CD14-positive monocyte (primary cell): ENCODE data around the gene IFNA1. TPM values are rescaled to one million over a fixed set of nuclear protein-coding genes. Genes with fewer than 3 reads are reported as not detected.

ENCODE experiments used
- DNase-seq, 3 donors: peaks; one replicate each; pipeline ENCODE4 v3.0.0-alpha.2; 2011 to 2022
- H2AFZ ChIP-seq: 2 replicates; pipeline ENCODE4 v1.6.0; 2012; ENCODE audit warnings: mild to moderate bottlenecking, low read depth, low read length, inconsistent platforms; ENCODE audit not compliant: insufficient read depth, poor library complexity, severe bottlenecking
- H3K27ac ChIP-seq, 2 donors: 1 replicate in 1 of 2; 2 replicates in 1 of 2; pipeline ENCODE4 v1.5.1; 2012 to 2013; ENCODE audit warnings: low read length in 2 of 2, control low read depth in 1 of 2, inconsistent platforms in 1 of 2, low read depth in 1 of 2, mild to moderate bottlenecking in 1 of 2
- H3K27me3 ChIP-seq, 2 donors: one replicate each; pipeline versions ENCODE4 v1.6.0 to v1.6.1; 2011 to 2013; ENCODE audit warnings: low read length in 2 of 2; ENCODE audit not compliant: control insufficient read depth in 2 of 2, insufficient read depth in 2 of 2
- H3K36me3 ChIP-seq, 2 donors: replicated peaks in 1 of 2; 1 replicate in 1 of 2; 2 replicates in 1 of 2; pipeline versions ENCODE4 v1.5.1 to v1.6.1; 2012 to 2013; ENCODE audit warnings: low read length in 2 of 2, control low read depth in 1 of 2, inconsistent platforms in 1 of 2, mild to moderate bottlenecking in 1 of 2; ENCODE audit not compliant: insufficient read depth in 2 of 2, control insufficient read depth in 1 of 2
- H3K4me1 ChIP-seq, 2 donors: 1 replicate in 1 of 2; 2 replicates in 1 of 2; pipeline versions ENCODE4 v1.5.1 to v1.6.1; 2012 to 2013; ENCODE audit warnings: low read length in 2 of 2, control low read depth in 1 of 2, inconsistent platforms in 1 of 2, mild to moderate bottlenecking in 1 of 2, moderate library complexity in 1 of 2; ENCODE audit not compliant: insufficient read depth in 2 of 2, control insufficient read depth in 1 of 2
- H3K4me2 ChIP-seq: replicated peaks from 2 replicates; pipeline ENCODE3; 2012; ENCODE audit warnings: low read length, moderate library complexity, mild to moderate bottlenecking; ENCODE audit not compliant: poor library complexity, severe bottlenecking; ENCODE audit errors: extremely low read depth
- H3K4me3 ChIP-seq, 3 experiments: fragments of 200-600 bp in 1 of 3; sonication (generic) in 1 of 3; replicated peaks in 1 of 3; 1 replicate in 2 of 3; 2 replicates in 1 of 3; pipeline ENCODE4 v1.5.1; 2011 to 2013; ENCODE audit warnings: low read length in 3 of 3, mild to moderate bottlenecking in 3 of 3, control low read depth in 2 of 3, low read depth in 2 of 3, inconsistent platforms in 1 of 3, moderate library complexity in 1 of 3
- H3K79me2 ChIP-seq: 2 replicates; pipeline ENCODE4 v1.6.0; 2012; ENCODE audit warnings: mild to moderate bottlenecking, control low read depth, inconsistent platforms, low read length, moderate library complexity; ENCODE audit not compliant: insufficient read depth
- H3K9ac ChIP-seq: 2 replicates; pipeline ENCODE4 v1.6.0; 2017; ENCODE audit warnings: low read length, mild to moderate bottlenecking; ENCODE audit not compliant: insufficient read depth, poor library complexity, severe bottlenecking
- H3K9me3 ChIP-seq, 2 donors: replicated peaks in 1 of 2; 1 replicate in 1 of 2; 2 replicates in 1 of 2; pipeline versions ENCODE4 v1.5.1 to v1.6.1; 2012 to 2013; ENCODE audit warnings: low read length in 2 of 2, control low read depth in 1 of 2; ENCODE audit not compliant: control insufficient read depth in 1 of 2, insufficient read depth in 1 of 2
- H4K20me1 ChIP-seq: 2 replicates; pipeline ENCODE4 v1.6.0; 2012; ENCODE audit warnings: mild to moderate bottlenecking, low read length, control low read depth, moderate library complexity; ENCODE audit not compliant: insufficient read depth
- H3K27ac Mint-ChIP-seq, 7 donors: one replicate each; pipeline ENCODE4 v1.8.0; 2020; ENCODE audit warnings: mild to moderate bottlenecking in 7 of 7, mixed read lengths in 7 of 7, moderate library complexity in 6 of 7, inconsistent platforms in 2 of 7
- H3K27me3 Mint-ChIP-seq, 3 donors: one replicate each; pipeline ENCODE4 v1.8.0; 2021 to 2022; ENCODE audit warnings: low read depth in 3 of 3, mild to moderate bottlenecking in 3 of 3, mixed read lengths in 3 of 3, moderate library complexity in 3 of 3, inconsistent platforms in 1 of 3
- H3K36me3 Mint-ChIP-seq, 2 donors: one replicate each; pipeline ENCODE4 v1.8.0; 2020; ENCODE audit warnings: mixed read lengths in 2 of 2, inconsistent platforms in 1 of 2, mild to moderate bottlenecking in 1 of 2
- H3K4me1 Mint-ChIP-seq: one replicate; pipeline ENCODE4 v1.8.0; 2020; ENCODE audit warnings: mild to moderate bottlenecking, mixed read lengths
- H3K4me3 Mint-ChIP-seq, 2 donors: one replicate each; pipeline ENCODE4 v1.8.0; 2020; ENCODE audit warnings: mild to moderate bottlenecking in 2 of 2, mixed read lengths in 2 of 2, moderate library complexity in 1 of 2
- H3K9me3 Mint-ChIP-seq, 7 donors: one replicate each; pipeline ENCODE4 v1.8.0; 2020 to 2022; ENCODE audit warnings: mixed read lengths in 7 of 7, mild to moderate bottlenecking in 6 of 7, moderate library complexity in 6 of 7, inconsistent platforms in 2 of 7
- WGBS: methylation state at CpG from one replicate; pipeline ENCODE4 v1.1.5; 2013; ENCODE audit warnings: missing lambda C conversion rate; ENCODE audit not compliant: insufficient coverage; 5-methylcytosine and 5-hydroxymethylcytosine counted together
- intact Hi-C, 2 donors: fragments of 100-400 bp; cut with micrococcal nuclease; formaldehyde crosslinking; loops; one replicate each; pipeline versions ENCODE4 v1.15.0 to v1.15.1; 2023
- polyA plus RNA-seq, 3 donors: library from polyadenylated mRNA; depleted of rRNA in 1 of 3; unstranded in 2 of 3; stranded (reverse) in 1 of 3; fragments of 300-500 nt in 2 of 3; fragments of >200 nt in 1 of 3; fragmentation: Illumina TruSeq in 2 of 3; gene quantifications; 1 replicate in 2 of 3; 2 replicates in 1 of 3; pipeline ENCODE4 v1.2.3, GENCODE V29; 2012 to 2021
- TF ChIP-seq, protein P1 (sequence below): fragments of 200-600 bp; IDR thresholded peaks from one replicate; pipeline ENCODE4 v1.8.0; 2022; ENCODE audit warnings: antibody characterized with exemption, mild to moderate bottlenecking

The IFNA1 gene
- polyA plus RNA-seq, 3 donors: not detected

GRCh38 chr9:21461377-21461776 lies 21.1 kb downstream of the IFNA1 start:
- intact Hi-C loops: no loop called here
- Histone ChIP-seq H3K9ac (no peak overlapping the region), H3K79me2 (no peaks in the 10 kb centered on the region), H3K4me3 (no peak overlapping the region), H3K4me1 (no peaks in the 10 kb centered on the region), H3K36me3 (no peaks in the 10 kb centered on the region), H3K4me2 (no peak overlapping the region), H4K20me1 (no peaks in the 10 kb centered on the region), H3K9me3 (peaks cover 0 to 5% of the 10 kb centered on the region in 2 donors), H3K27ac (no peak overlapping the region), H3K27me3 (no peaks in the 10 kb centered on the region), H2AFZ (no peak overlapping the region)
- TF ChIP-seq, protein P1, sequence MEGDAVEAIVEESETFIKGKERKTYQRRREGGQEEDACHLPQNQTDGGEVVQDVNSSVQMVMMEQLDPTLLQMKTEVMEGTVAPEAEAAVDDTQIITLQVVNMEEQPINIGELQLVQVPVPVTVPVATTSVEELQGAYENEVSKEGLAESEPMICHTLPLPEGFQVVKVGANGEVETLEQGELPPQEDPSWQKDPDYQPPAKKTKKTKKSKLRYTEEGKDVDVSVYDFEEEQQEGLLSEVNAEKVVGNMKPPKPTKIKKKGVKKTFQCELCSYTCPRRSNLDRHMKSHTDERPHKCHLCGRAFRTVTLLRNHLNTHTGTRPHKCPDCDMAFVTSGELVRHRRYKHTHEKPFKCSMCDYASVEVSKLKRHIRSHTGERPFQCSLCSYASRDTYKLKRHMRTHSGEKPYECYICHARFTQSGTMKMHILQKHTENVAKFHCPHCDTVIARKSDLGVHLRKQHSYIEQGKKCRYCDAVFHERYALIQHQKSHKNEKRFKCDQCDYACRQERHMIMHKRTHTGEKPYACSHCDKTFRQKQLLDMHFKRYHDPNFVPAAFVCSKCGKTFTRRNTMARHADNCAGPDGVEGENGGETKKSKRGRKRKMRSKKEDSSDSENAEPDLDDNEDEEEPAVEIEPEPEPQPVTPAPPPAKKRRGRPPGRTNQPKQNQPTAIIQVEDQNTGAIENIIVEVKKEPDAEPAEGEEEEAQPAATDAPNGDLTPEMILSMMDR: no peak
- no peak overlapping the region for H3K27ac Mint-ChIP-seq
- no peak overlapping the region for H3K4me3 Mint-ChIP-seq
- no peak for DNase-seq
- no peaks in the 10 kb centered on the region for H3K36me3 Mint-ChIP-seq
- no CpG with 5 or more reads among the region's 1 CpG for WGBS
- H3K27me3 Mint-ChIP-seq: peaks cover 0 to 10% (median 6%) of the 10 kb centered on the region in 3 donors
- H3K4me1 Mint-ChIP-seq: no peaks in the 10 kb centered on the region
- H3K9me3 Mint-ChIP-seq: peaks cover 2 to 14% (median 9%) of the 10 kb centered on the region in 7 donors

DNA sequence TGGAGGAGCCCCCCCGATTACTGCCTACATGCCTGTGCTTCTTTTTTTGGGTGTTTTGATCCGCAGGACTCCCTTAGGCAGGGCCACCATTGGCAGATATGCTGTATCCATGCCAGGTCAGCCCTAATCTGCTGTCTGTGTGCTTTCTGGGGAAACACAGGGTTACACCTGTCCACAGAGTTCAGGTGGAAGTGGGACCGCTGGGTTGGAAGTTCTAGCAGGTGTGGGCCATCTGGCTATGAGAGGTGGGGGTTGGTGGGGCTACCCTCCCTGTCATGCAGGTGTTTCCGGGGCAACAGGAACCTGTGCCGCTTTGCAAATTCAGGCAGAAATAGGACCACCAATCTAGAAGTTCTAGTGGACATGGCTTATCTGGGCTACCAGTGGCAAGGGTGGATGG lies 24.9 kb downstream of the IFNA1 start:
- H3K9ac ChIP-seq: no peak overlapping the region
- no peaks in the 10 kb centered on the region for H3K4me1 Mint-ChIP-seq
- TF ChIP-seq, protein P1: no peak
- H3K27ac ChIP-seq: no peak overlapping the region
- no peaks in the 10 kb centered on the region for H3K27me3 ChIP-seq
- DNase-seq: no peak
- no peak overlapping the region for H3K4me3 ChIP-seq
- no peak overlapping the region for H3K27ac Mint-ChIP-seq
- peaks cover 2 to 13% (median 8%) of the 10 kb centered on the region in 7 donors for H3K9me3 Mint-ChIP-seq
- no peaks in the 10 kb centered on the region for H3K79me2 ChIP-seq
- intact Hi-C loops: no loop called here
- H4K20me1 ChIP-seq: no peaks in the 10 kb centered on the region
- peaks cover 2 to 12% (median 3%) of the 10 kb centered on the region in 3 donors for H3K27me3 Mint-ChIP-seq
- no peaks in the 10 kb centered on the region for H3K36me3 Mint-ChIP-seq
- H3K4me2 ChIP-seq: no peak overlapping the region
- H3K4me1 ChIP-seq: no peaks in the 10 kb centered on the region
- H3K9me3 ChIP-seq: peaks cover 0 to 5% of the 10 kb centered on the region in 2 donors
- WGBS: 97% methylated on average over 4 of the region's 5 CpGs
- H3K36me3 ChIP-seq: no peaks in the 10 kb centered on the region
- no peak overlapping the region for H3K4me3 Mint-ChIP-seq
- no peak overlapping the region for H2AFZ ChIP-seq
